PC-9 (cell line): ENCODE results near the gene CEP170B. TPM values are rescaled to one million over a fixed set of nuclear protein-coding genes. Genes with fewer than 3 reads are reported as not detected.

Source experiments
- BruUV-seq: library from RNA; stranded (reverse); fragments of 400-500 nt; replicated peaks from 2 replicates; lab custom pipeline; 2021; lab: Mats Ljungman, UMichigan
- CTCF ChIA-PET: fragments of 300-600 bp; sonication (Branson Sonifier 250); formaldehyde crosslinking; loops from one replicate; lab custom pipeline; 2022; ENCODE audit warnings: antibody characterized with exemption; lab: Charles Lee
- POLR2A ChIA-PET: fragments of 300-600 bp; sonication (Branson Sonifier 250); formaldehyde crosslinking; loops from one replicate; lab custom pipeline; 2022; ENCODE audit warnings: antibody characterized with exemption; ENCODE audit not compliant: unreplicated experiment; lab: Charles Lee
- DNase-seq, 2 experiments: peaks; one replicate each; pipeline versions ENCODE4 v3.0.0 to v3.0.0-alpha.2; 2015 to 2022; ENCODE audit warnings: mixed read lengths in 1 of 2
- H2AFZ ChIP-seq: fragments of 200-600 bp; sonication (generic); 2 replicates; pipeline ENCODE4 v1.8.1; 2017; ENCODE audit warnings: antibody characterized with exemption
- H3F3A ChIP-seq: fragments of 200-600 bp; sonication (generic); 2 replicates; pipeline ENCODE4 v1.8.1; 2017; ENCODE audit warnings: antibody characterized with exemption, mild to moderate bottlenecking, low read depth; ENCODE audit not compliant: insufficient read depth
- H3K27ac ChIP-seq: fragments of 200-600 bp; sonication (generic); 2 replicates; pipeline ENCODE4 v1.6.1; 2016; ENCODE audit warnings: mixed run types
- H3K27me3 ChIP-seq: fragments of 200-600 bp; sonication (generic); 2 replicates; pipeline ENCODE4 v1.6.1; 2016; ENCODE audit warnings: low read depth, mixed run types; ENCODE audit not compliant: insufficient read depth
- H3K36me3 ChIP-seq: fragments of 200-600 bp; sonication (generic); 2 replicates; pipeline ENCODE4 v1.6.1; 2016; ENCODE audit warnings: low read depth, mixed run types
- H3K4me1 ChIP-seq: fragments of 200-600 bp; sonication (generic); replicated peaks from 2 replicates; pipeline ENCODE4 v1.6.1; 2016; ENCODE audit warnings: mixed run types; ENCODE audit not compliant: insufficient read depth
- H3K4me2 ChIP-seq: fragments of 200-600 bp; sonication (generic); 2 replicates; pipeline ENCODE4 v1.6.1; 2017; ENCODE audit warnings: mixed run types
- H3K4me3 ChIP-seq: fragments of 200-600 bp; sonication (generic); 2 replicates; pipeline ENCODE4 v1.6.1; 2016; ENCODE audit warnings: mixed run types
- H3K79me2 ChIP-seq: fragments of 200-600 bp; sonication (generic); 2 replicates; pipeline ENCODE4 v1.6.1; 2017; ENCODE audit warnings: low read depth, mixed run types
- H3K9me2 ChIP-seq: fragments of 200-600 bp; sonication (generic); 2 replicates; pipeline ENCODE4 v1.8.1; 2017; ENCODE audit warnings: mild to moderate bottlenecking; ENCODE audit not compliant: insufficient read depth
- H3K9me3 ChIP-seq: fragments of 200-600 bp; sonication (generic); 2 replicates; pipeline ENCODE4 v1.8.1; 2016; ENCODE audit warnings: low read depth; ENCODE audit not compliant: insufficient read depth
- H4K20me1 ChIP-seq: fragments of 200-600 bp; sonication (generic); 2 replicates; pipeline ENCODE4 v1.8.1; 2017; ENCODE audit not compliant: insufficient read depth
- CTCF ChIP-seq: fragments of 200-600 bp; sonication (generic); conservative IDR thresholded peaks from 2 replicates; pipeline ENCODE4 v1.6.1; 2017; ENCODE audit warnings: mixed run types, antibody characterized with exemption, mild to moderate bottlenecking, moderate library complexity
- EZH2 ChIP-seq: fragments of 200-600 bp; sonication (generic); IDR thresholded peaks from 2 replicates; pipeline ENCODE4 v1.8.0; 2017; ENCODE audit warnings: antibody characterized with exemption, low read depth
- intact Hi-C: fragments of 100-400 bp; cut with micrococcal nuclease; formaldehyde crosslinking; loops from one replicate; pipeline ENCODE4 v1.10.0; 2022; ENCODE audit not compliant: unreplicated experiment
- total RNA-seq: library from RNA; stranded (reverse); gene quantifications from 2 replicates; pipeline ENCODE4 v1.2.3, GENCODE V29; 2021

Gene CEP170B
- total RNA-seq, 1 experiment from 2014 or later, result 25.7 TPM

GRCh38 chr14:104822821-104823615 is 42.0 kb upstream of the CEP170B start:
- Histone ChIP-seq H3K27ac (no peak overlapping the region), H3K4me2 (no peak overlapping the region), H3K4me1 (0 out of 2 replicates have a peak, but pooled peaks cover 7% of the 10 kb centered on the region), H3K36me3 (no peaks in the 10 kb centered on the region), H3K27me3 (no peaks in the 10 kb centered on the region), H4K20me1 (no peaks in the 10 kb centered on the region), H3K4me3 (no peak overlapping the region), H3K9me3 (no peaks in the 10 kb centered on the region), H2AFZ (no peak overlapping the region), H3F3A (peaks cover 2% of the 10 kb centered on the region; the same call in 1 of the 2 replicates), H3K9me2 (no peaks in the 10 kb centered on the region), H3K79me2 (peaks cover 1% of the 10 kb centered on the region; the same call in 1 of the 2 replicates)
- TF ChIP-seq EZH2 (no peak), CTCF (no peak)
- DNase-seq, result peak in 1 of 2 experiments; percentile 28
- BruUV-seq, result no TSS peak
- POLR2A ChIA-PET, result no interaction called here
- intact Hi-C loops, result no loop called here
- CTCF ChIA-PET, result no interaction called here

- CTCF ChIA-PET, result no interaction called here
- DNase-seq, result no peak
- Histone ChIP-seq H3K9me3 (no peaks in the 10 kb centered on the region), H3K4me2 (no peak overlapping the region), H3K79me2 (no peaks in the 10 kb centered on the region), H3K36me3 (no peaks in the 10 kb centered on the region), H3K9me2 (no peaks in the 10 kb centered on the region), H3K27me3 (no peaks in the 10 kb centered on the region), H3K4me3 (no peak overlapping the region), H4K20me1 (no peaks in the 10 kb centered on the region), H3K4me1 (0 out of 2 replicates have a peak, but pooled peaks cover 7% of the 10 kb centered on the region), H2AFZ (no peak overlapping the region), H3F3A (no peaks in the 10 kb centered on the region), H3K27ac (no peak overlapping the region)
- TF ChIP-seq EZH2 (no peak), CTCF (no peak)
- intact Hi-C loops, result no loop called here
- POLR2A ChIA-PET, result no interaction called here
- no TSS peak for BruUV-seq
Measured at GRCh38 chr14:104824353-104824997, 40.6 kb upstream of the CEP170B start.

GRCh38 chr14:104826189-104826860 is 38.7 kb upstream of the CEP170B start:
- Histone ChIP-seq H4K20me1 (no peaks in the 10 kb centered on the region), H3F3A (no peaks in the 10 kb centered on the region; the same call in 1 of the 2 replicates), H3K9me2 (no peaks in the 10 kb centered on the region), H3K4me1 (0 out of 2 replicates have a peak, but pooled peaks cover 7% of the 10 kb centered on the region), H3K79me2 (no peaks in the 10 kb centered on the region), H3K9me3 (no peaks in the 10 kb centered on the region), H3K36me3 (no peaks in the 10 kb centered on the region), H3K4me2 (peak overlapping the region; percentile 99), H3K27ac (no peak overlapping the region), H2AFZ (peak overlapping the region; percentile 70; the same call in 1 of the 2 replicates), H3K4me3 (peak overlapping the region; percentile 76), H3K27me3 (no peaks in the 10 kb centered on the region)
- no TSS peak for BruUV-seq
- DNase-seq, result peak; percentile 56 to 87
- ChIA-PET CTCF (interaction anchor here (0.5 to 1.6 kb wide), 3 partner anchors 14 to 482 kb away, joined by 5 to 7 read pairs (median 5); no protein-coding TSS in a partner anchor), POLR2A (interaction anchor here (0.6 to 1.0 kb wide), 2 partner anchors 25 to 38 kb away, joined by 5 to 10 read pairs; partner anchors contain the start of gene ZBTB42)
- intact Hi-C loops, result loop anchor here (1.0 kb wide), 1 partner anchor 58 kb away; no protein-coding TSS in a partner anchor
- TF ChIP-seq CTCF (peak; percentile 72), EZH2 (no peak)
